CD14-positive monocyte (primary cell): ENCODE results near the gene POU2F1. TPM values are rescaled to one million over a fixed set of nuclear protein-coding genes. Genes with fewer than 3 reads are reported as not detected.

Source experiments
- DNase-seq, 3 donors: peaks; one replicate each; pipeline ENCODE4 v3.0.0-alpha.2; 2011 to 2022
- H2AFZ ChIP-seq: 2 replicates; pipeline ENCODE4 v1.6.0; 2012; ENCODE audit warnings: mild to moderate bottlenecking, low read depth, low read length, inconsistent platforms; ENCODE audit not compliant: insufficient read depth, poor library complexity, severe bottlenecking
- H3K27ac ChIP-seq, 2 donors: 1 replicate in 1 of 2; 2 replicates in 1 of 2; pipeline ENCODE4 v1.5.1; 2012 to 2013; ENCODE audit warnings: low read length in 2 of 2, control low read depth in 1 of 2, inconsistent platforms in 1 of 2, low read depth in 1 of 2, mild to moderate bottlenecking in 1 of 2
- H3K27me3 ChIP-seq, 2 donors: one replicate each; pipeline versions ENCODE4 v1.6.0 to v1.6.1; 2011 to 2013; ENCODE audit warnings: low read length in 2 of 2; ENCODE audit not compliant: control insufficient read depth in 2 of 2, insufficient read depth in 2 of 2
- H3K36me3 ChIP-seq, 2 donors: replicated peaks in 1 of 2; 1 replicate in 1 of 2; 2 replicates in 1 of 2; pipeline versions ENCODE4 v1.5.1 to v1.6.1; 2012 to 2013; ENCODE audit warnings: low read length in 2 of 2, control low read depth in 1 of 2, inconsistent platforms in 1 of 2, mild to moderate bottlenecking in 1 of 2; ENCODE audit not compliant: insufficient read depth in 2 of 2, control insufficient read depth in 1 of 2
- H3K4me1 ChIP-seq, 2 donors: 1 replicate in 1 of 2; 2 replicates in 1 of 2; pipeline versions ENCODE4 v1.5.1 to v1.6.1; 2012 to 2013; ENCODE audit warnings: low read length in 2 of 2, control low read depth in 1 of 2, inconsistent platforms in 1 of 2, mild to moderate bottlenecking in 1 of 2, moderate library complexity in 1 of 2; ENCODE audit not compliant: insufficient read depth in 2 of 2, control insufficient read depth in 1 of 2
- H3K4me2 ChIP-seq: replicated peaks from 2 replicates; pipeline ENCODE3; 2012; ENCODE audit warnings: low read length, moderate library complexity, mild to moderate bottlenecking; ENCODE audit not compliant: poor library complexity, severe bottlenecking; ENCODE audit errors: extremely low read depth
- H3K4me3 ChIP-seq, 3 experiments: fragments of 200-600 bp in 1 of 3; sonication (generic) in 1 of 3; replicated peaks in 1 of 3; 1 replicate in 2 of 3; 2 replicates in 1 of 3; pipeline ENCODE4 v1.5.1; 2011 to 2013; ENCODE audit warnings: low read length in 3 of 3, mild to moderate bottlenecking in 3 of 3, control low read depth in 2 of 3, low read depth in 2 of 3, inconsistent platforms in 1 of 3, moderate library complexity in 1 of 3
- H3K79me2 ChIP-seq: 2 replicates; pipeline ENCODE4 v1.6.0; 2012; ENCODE audit warnings: mild to moderate bottlenecking, control low read depth, inconsistent platforms, low read length, moderate library complexity; ENCODE audit not compliant: insufficient read depth
- H3K9ac ChIP-seq: 2 replicates; pipeline ENCODE4 v1.6.0; 2017; ENCODE audit warnings: low read length, mild to moderate bottlenecking; ENCODE audit not compliant: insufficient read depth, poor library complexity, severe bottlenecking
- H3K9me3 ChIP-seq, 2 donors: replicated peaks in 1 of 2; 1 replicate in 1 of 2; 2 replicates in 1 of 2; pipeline versions ENCODE4 v1.5.1 to v1.6.1; 2012 to 2013; ENCODE audit warnings: low read length in 2 of 2, control low read depth in 1 of 2; ENCODE audit not compliant: control insufficient read depth in 1 of 2, insufficient read depth in 1 of 2
- H4K20me1 ChIP-seq: 2 replicates; pipeline ENCODE4 v1.6.0; 2012; ENCODE audit warnings: mild to moderate bottlenecking, low read length, control low read depth, moderate library complexity; ENCODE audit not compliant: insufficient read depth
- H3K27ac Mint-ChIP-seq, 7 donors: one replicate each; pipeline ENCODE4 v1.8.0; 2020; ENCODE audit warnings: mild to moderate bottlenecking in 7 of 7, mixed read lengths in 7 of 7, moderate library complexity in 6 of 7, inconsistent platforms in 2 of 7
- H3K27me3 Mint-ChIP-seq, 3 donors: one replicate each; pipeline ENCODE4 v1.8.0; 2021 to 2022; ENCODE audit warnings: low read depth in 3 of 3, mild to moderate bottlenecking in 3 of 3, mixed read lengths in 3 of 3, moderate library complexity in 3 of 3, inconsistent platforms in 1 of 3
- H3K36me3 Mint-ChIP-seq, 2 donors: one replicate each; pipeline ENCODE4 v1.8.0; 2020; ENCODE audit warnings: mixed read lengths in 2 of 2, inconsistent platforms in 1 of 2, mild to moderate bottlenecking in 1 of 2
- H3K4me1 Mint-ChIP-seq: one replicate; pipeline ENCODE4 v1.8.0; 2020; ENCODE audit warnings: mild to moderate bottlenecking, mixed read lengths
- H3K4me3 Mint-ChIP-seq, 2 donors: one replicate each; pipeline ENCODE4 v1.8.0; 2020; ENCODE audit warnings: mild to moderate bottlenecking in 2 of 2, mixed read lengths in 2 of 2, moderate library complexity in 1 of 2
- H3K9me3 Mint-ChIP-seq, 7 donors: one replicate each; pipeline ENCODE4 v1.8.0; 2020 to 2022; ENCODE audit warnings: mixed read lengths in 7 of 7, mild to moderate bottlenecking in 6 of 7, moderate library complexity in 6 of 7, inconsistent platforms in 2 of 7
- WGBS: methylation state at CpG from one replicate; pipeline ENCODE4 v1.1.5; 2013; ENCODE audit warnings: missing lambda C conversion rate; ENCODE audit not compliant: insufficient coverage; 5-methylcytosine and 5-hydroxymethylcytosine counted together
- intact Hi-C, 2 donors: fragments of 100-400 bp; cut with micrococcal nuclease; formaldehyde crosslinking; loops; one replicate each; pipeline versions ENCODE4 v1.15.0 to v1.15.1; 2023
- polyA plus RNA-seq, 3 donors: library from polyadenylated mRNA; depleted of rRNA in 1 of 3; unstranded in 2 of 3; stranded (reverse) in 1 of 3; fragments of 300-500 nt in 2 of 3; fragments of >200 nt in 1 of 3; fragmentation: Illumina TruSeq in 2 of 3; gene quantifications; 1 replicate in 2 of 3; 2 replicates in 1 of 3; pipeline ENCODE4 v1.2.3, GENCODE V29; 2012 to 2021
- TF ChIP-seq, protein P1 (sequence below): fragments of 200-600 bp; IDR thresholded peaks from one replicate; pipeline ENCODE4 v1.8.0; 2022; ENCODE audit warnings: antibody characterized with exemption, mild to moderate bottlenecking

POU2F1 gene
- polyA plus RNA-seq, 3 donors: 2.3 to 4.2 (median 3.9) TPM

DNA sequence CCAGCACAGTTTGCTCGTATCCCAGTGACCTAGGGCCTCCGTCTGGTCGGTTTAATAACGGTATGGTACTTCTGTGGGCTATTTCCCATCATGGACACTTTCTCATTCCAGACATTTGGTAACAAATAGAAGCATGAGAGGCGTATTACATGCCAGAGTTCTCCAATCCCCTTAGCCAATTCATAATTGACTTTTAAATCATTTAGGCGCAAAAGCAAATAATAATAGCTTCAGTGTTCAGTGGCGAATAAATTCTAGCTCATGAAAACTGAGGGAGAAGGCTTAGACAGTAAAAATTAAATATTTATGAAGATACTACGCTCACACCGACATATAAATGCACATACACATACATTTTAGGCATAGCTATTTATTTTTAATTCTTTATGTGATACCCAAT, 247.1 kb downstream of the POU2F1 start:
- no peaks in the 10 kb centered on the region for H4K20me1 ChIP-seq
- no peaks in the 10 kb centered on the region for H3K36me3 ChIP-seq
- Mint-ChIP-seq H3K9me3 (no peaks in the 10 kb centered on the region), H3K4me3 (no peak overlapping the region), H3K27me3 (peaks cover 2 to 8% (median 3%) of the 10 kb centered on the region in 3 donors), H3K4me1 (peaks cover 5% of the 10 kb centered on the region), H3K36me3 (no peaks in the 10 kb centered on the region), H3K27ac (peak overlapping the region in 1 of 7 donors; percentile 37)
- H3K4me3 ChIP-seq: no peak overlapping the region
- H3K9ac ChIP-seq: no peak overlapping the region
- intact Hi-C loops: no loop called here
- no peak overlapping the region for H3K4me2 ChIP-seq
- H3K27me3 ChIP-seq: no peaks in the 10 kb centered on the region
- H3K9me3 ChIP-seq: no peaks in the 10 kb centered on the region
- H3K27ac ChIP-seq: no peak overlapping the region
- H3K79me2 ChIP-seq: no peaks in the 10 kb centered on the region
- DNase-seq: no peak
- 80% methylated on average over 3 of the region's 9 CpGs for WGBS
- no peak overlapping the region for H2AFZ ChIP-seq
- TF ChIP-seq, protein P1, sequence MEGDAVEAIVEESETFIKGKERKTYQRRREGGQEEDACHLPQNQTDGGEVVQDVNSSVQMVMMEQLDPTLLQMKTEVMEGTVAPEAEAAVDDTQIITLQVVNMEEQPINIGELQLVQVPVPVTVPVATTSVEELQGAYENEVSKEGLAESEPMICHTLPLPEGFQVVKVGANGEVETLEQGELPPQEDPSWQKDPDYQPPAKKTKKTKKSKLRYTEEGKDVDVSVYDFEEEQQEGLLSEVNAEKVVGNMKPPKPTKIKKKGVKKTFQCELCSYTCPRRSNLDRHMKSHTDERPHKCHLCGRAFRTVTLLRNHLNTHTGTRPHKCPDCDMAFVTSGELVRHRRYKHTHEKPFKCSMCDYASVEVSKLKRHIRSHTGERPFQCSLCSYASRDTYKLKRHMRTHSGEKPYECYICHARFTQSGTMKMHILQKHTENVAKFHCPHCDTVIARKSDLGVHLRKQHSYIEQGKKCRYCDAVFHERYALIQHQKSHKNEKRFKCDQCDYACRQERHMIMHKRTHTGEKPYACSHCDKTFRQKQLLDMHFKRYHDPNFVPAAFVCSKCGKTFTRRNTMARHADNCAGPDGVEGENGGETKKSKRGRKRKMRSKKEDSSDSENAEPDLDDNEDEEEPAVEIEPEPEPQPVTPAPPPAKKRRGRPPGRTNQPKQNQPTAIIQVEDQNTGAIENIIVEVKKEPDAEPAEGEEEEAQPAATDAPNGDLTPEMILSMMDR: no peak
- H3K4me1 ChIP-seq: no peaks in the 10 kb centered on the region

DNA sequence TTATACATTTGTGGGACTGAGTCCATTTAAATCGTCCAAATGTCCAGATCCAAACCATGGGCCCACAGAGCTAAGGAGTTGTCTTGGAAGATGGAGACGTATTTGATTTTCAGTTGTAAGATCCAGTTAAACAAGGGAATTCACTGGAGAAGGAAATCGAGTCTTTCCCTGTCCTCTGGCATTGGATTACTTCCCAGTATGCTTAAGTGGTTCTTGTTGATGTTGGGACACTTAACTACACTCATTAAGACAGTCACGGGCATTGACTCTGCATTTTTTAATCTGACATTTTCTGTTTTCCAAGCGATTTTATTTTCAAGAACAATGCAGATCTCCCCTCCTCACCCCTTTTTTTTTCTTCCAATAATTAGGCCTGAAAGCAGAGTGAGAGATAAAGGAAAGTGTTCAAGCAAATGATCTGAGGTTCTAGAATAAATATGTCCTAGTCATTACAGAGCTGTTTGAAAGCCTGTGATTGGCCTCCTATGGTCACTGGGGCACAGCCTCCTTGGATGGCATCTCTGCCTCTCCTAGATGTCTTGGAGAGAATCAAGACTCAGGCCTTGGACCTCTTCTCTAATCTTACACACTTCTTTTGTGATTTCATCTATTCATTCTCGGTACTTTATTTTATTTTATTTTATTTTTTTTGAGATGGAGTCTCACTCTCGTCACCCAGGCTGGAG, 248.7 kb downstream of the POU2F1 start:
- no peak overlapping the region for H3K4me3 Mint-ChIP-seq
- TF ChIP-seq, protein P1: no peak
- Histone ChIP-seq H3K4me2 (no peak overlapping the region), H3K79me2 (no peaks in the 10 kb centered on the region), H3K9me3 (no peaks in the 10 kb centered on the region), H3K4me1 (no peaks in the 10 kb centered on the region), H3K36me3 (no peaks in the 10 kb centered on the region), H2AFZ (no peak overlapping the region), H3K4me3 (no peak overlapping the region), H3K27ac (no peak overlapping the region), H3K9ac (no peak overlapping the region), H3K27me3 (no peaks in the 10 kb centered on the region), H4K20me1 (no peaks in the 10 kb centered on the region)
- WGBS: 80% methylated on average over 1 of the region's 7 CpGs
- DNase-seq: no peak
- peaks cover 2 to 12% (median 2%) of the 10 kb centered on the region in 3 donors for H3K27me3 Mint-ChIP-seq
- peaks cover 5% of the 10 kb centered on the region for H3K4me1 Mint-ChIP-seq
- H3K27ac Mint-ChIP-seq: peak overlapping the region in 1 of 7 donors; percentile 25
- H3K9me3 Mint-ChIP-seq: no peaks in the 10 kb centered on the region
- no peaks in the 10 kb centered on the region for H3K36me3 Mint-ChIP-seq
- intact Hi-C loops: no loop called here
